HepG2 (cell line): ENCODE data around the gene EEF1AKMT1. TPM values are rescaled to one million over a fixed set of nuclear protein-coding genes. Genes with fewer than 3 reads are reported as not detected.
A peak's percentile ranks its signal among the peaks of the same experiment; 100 is the strongest.

Source experiments
- CREM ChIP-seq, 2 experiments: sonication (generic) in 1 of 2; formaldehyde crosslinking in 1 of 2; IDR thresholded peaks; 2 replicates each; pipeline versions ENCODE4 v1.4.0 to v1.6.1; 2016 to 2020; ENCODE audit warnings: antibody characterized with exemption in 1 of 2, mild to moderate bottlenecking in 1 of 2, missing genetic modification reagents in 1 of 2
- JUND ChIP-seq: sonication (generic); formaldehyde crosslinking; IDR thresholded peaks from 2 replicates; pipeline ENCODE4 v1.8.0; 2022; ENCODE audit warnings: mild to moderate bottlenecking, missing genetic modification reagents
- MEF2D ChIP-seq: sonication (generic); formaldehyde crosslinking; IDR thresholded peaks from 2 replicates; pipeline ENCODE4 v1.5.1; 2020; ENCODE audit warnings: mild to moderate bottlenecking, missing genetic modification reagents
- POLR2AphosphoS5 ChIP-seq: IDR thresholded peaks from 2 replicates; pipeline ENCODE4 v1.6.1; 2012; ENCODE audit warnings: low read depth, low read length
- ZC3H4 ChIP-seq: sonication (generic); formaldehyde crosslinking; IDR thresholded peaks from 2 replicates; pipeline ENCODE4 v1.4.0; 2020; ENCODE audit warnings: missing genetic modification reagents, borderline replicate concordance
- ZNF543 ChIP-seq: sonication (generic); formaldehyde crosslinking; IDR thresholded peaks from 2 replicates; pipeline ENCODE4 v1.4.0; 2020; ENCODE audit warnings: mild to moderate bottlenecking, missing genetic modification reagents
- ZNF558 ChIP-seq: sonication (generic); formaldehyde crosslinking; IDR thresholded peaks from 2 replicates; pipeline ENCODE4 v1.9.0; 2022; ENCODE audit warnings: mild to moderate bottlenecking, missing genetic modification reagents, borderline replicate concordance
- ZNF563 ChIP-seq: sonication (generic); formaldehyde crosslinking; IDR thresholded peaks from 2 replicates; pipeline ENCODE4 v1.8.0; 2022; ENCODE audit warnings: mild to moderate bottlenecking, moderate library complexity, missing genetic modification reagents
- ZNF564 ChIP-seq: sonication (generic); formaldehyde crosslinking; IDR thresholded peaks from 2 replicates; pipeline ENCODE4 v1.8.1; 2023; ENCODE audit warnings: mild to moderate bottlenecking, missing genetic modification reagents
- ZNF75D ChIP-seq: sonication (generic); formaldehyde crosslinking; IDR thresholded peaks from 2 replicates; pipeline ENCODE4 v1.8.1; 2023; ENCODE audit warnings: missing genetic modification reagents, mild to moderate bottlenecking, borderline replicate concordance
- ZNF772 ChIP-seq: sonication (generic); formaldehyde crosslinking; IDR thresholded peaks from 2 replicates; pipeline ENCODE4 v1.5.0; 2020; ENCODE audit warnings: mild to moderate bottlenecking, missing genetic modification reagents
- ZSCAN25 ChIP-seq: sonication (generic); formaldehyde crosslinking; IDR thresholded peaks from 2 replicates; pipeline ENCODE4 v1.8.0; 2022; ENCODE audit warnings: mild to moderate bottlenecking, missing genetic modification reagents
- ZXDC ChIP-seq: sonication (generic); formaldehyde crosslinking; IDR thresholded peaks from 2 replicates; pipeline ENCODE4 v1.5.0; 2020; ENCODE audit warnings: mild to moderate bottlenecking, missing genetic modification reagents
- polyA plus RNA-seq, 8 experiments: library from polyadenylated mRNA; depleted of rRNA in 3 of 8; stranded (reverse) in 7 of 8; unstranded in 1 of 8; fragments of >200 nt; fragmentation: Illumina TruSeq in 4 of 8; extraction: Trizol in 4 of 8; gene quantifications; 2 replicates each; pipeline versions ENCODE4 v1.2.1 to v1.2.3, GENCODE V29; 2011 to 2016; ENCODE audit warnings: low read depth in 4 of 8, missing spikeins in 1 of 8, mixed read lengths in 1 of 8; ENCODE audit not compliant: insufficient read depth in 1 of 8
- total RNA-seq, 5 experiments: library from RNA; depleted of rRNA; stranded (reverse); fragments of >200 nt; fragmentation: Illumina TruSeq; extraction: Trizol; gene quantifications; 2 replicates each; pipeline ENCODE4 v1.2.3, GENCODE V29; 2016; ENCODE audit warnings: low read depth in 1 of 5
- TF ChIP-seq, protein P1 (sequence below): IDR thresholded peaks from 2 replicates; pipeline ENCODE4 v1.6.1; 2016
- TF ChIP-seq, protein P2 (sequence below): sonication (generic); formaldehyde crosslinking; conservative IDR thresholded peaks from 2 replicates; pipeline ENCODE4 v1.5.0; 2020; ENCODE audit warnings: missing genetic modification reagents
- TF ChIP-seq, protein P3 (sequence below): sonication (generic); formaldehyde crosslinking; IDR thresholded peaks from 2 replicates; pipeline ENCODE4 v1.4.0; 2020; ENCODE audit warnings: missing genetic modification reagents

Gene EEF1AKMT1
- total and polyA plus RNA-seq, 2 of the 13 experiments (the other 11 are each of a cell fraction or from before 2014, with no cell fraction given): 6.0 to 16.1 TPM

DNA sequence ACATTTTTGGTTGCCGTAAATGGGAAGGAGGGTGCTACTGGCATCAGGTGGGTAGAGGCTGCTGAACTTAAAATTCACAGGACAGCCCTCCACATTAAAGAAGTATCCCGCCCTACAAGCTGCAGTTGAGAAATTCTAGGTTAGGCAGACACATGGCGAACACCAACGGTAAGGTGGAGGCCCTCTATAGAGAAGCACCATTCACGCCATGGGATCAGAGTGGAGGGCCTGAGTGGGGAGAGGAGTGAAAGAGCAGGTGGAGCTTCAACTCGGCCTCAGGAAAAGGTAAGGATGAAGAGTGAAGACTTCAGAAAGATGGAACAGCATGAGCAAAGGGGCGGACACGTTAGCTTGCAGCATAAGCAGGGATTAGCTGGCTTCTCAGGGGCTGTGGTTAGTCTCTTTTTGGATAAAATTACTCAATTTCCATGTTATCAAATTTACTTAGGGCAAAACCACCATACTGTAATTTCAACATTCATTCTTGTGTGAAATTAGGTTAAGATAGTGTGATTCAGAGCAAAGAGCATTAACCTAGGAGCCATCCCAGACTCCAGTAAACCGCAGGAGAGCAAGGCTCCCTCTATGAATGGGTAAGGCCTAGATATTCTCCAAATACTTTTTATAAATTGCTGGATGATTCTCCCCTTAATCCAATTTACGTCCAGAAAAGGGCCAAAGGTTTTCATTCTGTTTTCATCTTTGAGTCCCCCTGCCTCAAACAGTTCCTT lies 1.2 kb downstream of the EEF1AKMT1 start (continued):
- TF ChIP-seq, protein P1, sequence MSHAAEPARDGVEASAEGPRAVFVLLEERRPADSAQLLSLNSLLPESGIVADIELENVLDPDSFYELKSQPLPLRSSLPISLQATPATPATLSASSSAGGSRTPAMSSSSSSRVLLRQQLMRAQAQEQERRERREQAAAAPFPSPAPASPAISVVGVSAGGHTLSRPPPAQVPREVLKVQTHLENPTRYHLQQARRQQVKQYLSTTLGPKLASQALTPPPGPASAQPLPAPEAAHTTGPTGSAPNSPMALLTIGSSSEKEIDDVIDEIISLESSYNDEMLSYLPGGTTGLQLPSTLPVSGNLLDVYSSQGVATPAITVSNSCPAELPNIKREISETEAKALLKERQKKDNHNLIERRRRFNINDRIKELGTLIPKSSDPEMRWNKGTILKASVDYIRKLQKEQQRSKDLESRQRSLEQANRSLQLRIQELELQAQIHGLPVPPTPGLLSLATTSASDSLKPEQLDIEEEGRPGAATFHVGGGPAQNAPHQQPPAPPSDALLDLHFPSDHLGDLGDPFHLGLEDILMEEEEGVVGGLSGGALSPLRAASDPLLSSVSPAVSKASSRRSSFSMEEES: no peak
- TF ChIP-seq ZNF543: no peak
- no peak for TF ChIP-seq MEF2D (CRISPR knock-in tag)
- no peak for TF ChIP-seq ZNF558 (CRISPR knock-in tag)
- TF ChIP-seq, protein P2, sequence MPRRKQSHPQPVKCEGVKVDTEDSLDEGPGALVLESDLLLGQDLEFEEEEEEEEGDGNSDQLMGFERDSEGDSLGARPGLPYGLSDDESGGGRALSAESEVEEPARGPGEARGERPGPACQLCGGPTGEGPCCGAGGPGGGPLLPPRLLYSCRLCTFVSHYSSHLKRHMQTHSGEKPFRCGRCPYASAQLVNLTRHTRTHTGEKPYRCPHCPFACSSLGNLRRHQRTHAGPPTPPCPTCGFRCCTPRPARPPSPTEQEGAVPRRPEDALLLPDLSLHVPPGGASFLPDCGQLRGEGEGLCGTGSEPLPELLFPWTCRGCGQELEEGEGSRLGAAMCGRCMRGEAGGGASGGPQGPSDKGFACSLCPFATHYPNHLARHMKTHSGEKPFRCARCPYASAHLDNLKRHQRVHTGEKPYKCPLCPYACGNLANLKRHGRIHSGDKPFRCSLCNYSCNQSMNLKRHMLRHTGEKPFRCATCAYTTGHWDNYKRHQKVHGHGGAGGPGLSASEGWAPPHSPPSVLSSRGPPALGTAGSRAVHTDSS: no peak
- no peak for TF ChIP-seq ZNF772
- peak; percentile 28; the same call in 1 of the 2 replicates for TF ChIP-seq ZC3H4 (CRISPR knock-in tag)
- no peak for TF ChIP-seq JUND
- no peak for TF ChIP-seq CREM (IDR thresholded peaks at IDR 0.05)
- no peak for TF ChIP-seq CREM (CRISPR knock-in tag; IDR thresholded peaks at IDR 0.05)
- no peak; the same call in 1 of the 2 replicates for TF ChIP-seq ZSCAN25 (CRISPR knock-in tag)
- TF ChIP-seq ZNF564: no peak
- no peak for TF ChIP-seq ZNF75D (CRISPR knock-in tag)
- no peak for TF ChIP-seq ZXDC
- TF ChIP-seq, protein P3, sequence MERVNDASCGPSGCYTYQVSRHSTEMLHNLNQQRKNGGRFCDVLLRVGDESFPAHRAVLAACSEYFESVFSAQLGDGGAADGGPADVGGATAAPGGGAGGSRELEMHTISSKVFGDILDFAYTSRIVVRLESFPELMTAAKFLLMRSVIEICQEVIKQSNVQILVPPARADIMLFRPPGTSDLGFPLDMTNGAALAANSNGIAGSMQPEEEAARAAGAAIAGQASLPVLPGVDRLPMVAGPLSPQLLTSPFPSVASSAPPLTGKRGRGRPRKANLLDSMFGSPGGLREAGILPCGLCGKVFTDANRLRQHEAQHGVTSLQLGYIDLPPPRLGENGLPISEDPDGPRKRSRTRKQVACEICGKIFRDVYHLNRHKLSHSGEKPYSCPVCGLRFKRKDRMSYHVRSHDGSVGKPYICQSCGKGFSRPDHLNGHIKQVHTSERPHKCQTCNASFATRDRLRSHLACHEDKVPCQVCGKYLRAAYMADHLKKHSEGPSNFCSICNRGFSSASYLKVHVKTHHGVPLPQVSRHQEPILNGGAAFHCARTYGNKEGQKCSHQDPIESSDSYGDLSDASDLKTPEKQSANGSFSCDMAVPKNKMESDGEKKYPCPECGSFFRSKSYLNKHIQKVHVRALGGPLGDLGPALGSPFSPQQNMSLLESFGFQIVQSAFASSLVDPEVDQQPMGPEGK (CRISPR knock-in tag): no peak
- TF ChIP-seq ZNF563 (CRISPR knock-in tag): no peak
- 0 out of 2 replicates have a peak, but pooled peaks have one; percentile 4 for TF ChIP-seq POLR2AphosphoS5
